Retinal pigment epithelial cell (primary cell): ENCODE measurements around the gene MEN1.
A peak's percentile ranks its signal among the peaks of the same experiment; 100 is the strongest.

Source experiments
- DNase-seq: peaks from one replicate; pipeline ENCODE4 v3.0.0-alpha.2; 2010; ENCODE audit warnings: low read depth
- H3K4me3 ChIP-seq: 2 replicates; pipeline ENCODE4 v1.5.1; 2011; ENCODE audit warnings: mild to moderate bottlenecking, low read length, control low read depth, moderate library complexity
- TF ChIP-seq, protein P1 (sequence below): conservative IDR thresholded peaks from 2 replicates; pipeline ENCODE4 v1.5.1; 2011; ENCODE audit warnings: low read depth, low read length, control low read depth, inconsistent platforms

MEN1 gene

DNA sequence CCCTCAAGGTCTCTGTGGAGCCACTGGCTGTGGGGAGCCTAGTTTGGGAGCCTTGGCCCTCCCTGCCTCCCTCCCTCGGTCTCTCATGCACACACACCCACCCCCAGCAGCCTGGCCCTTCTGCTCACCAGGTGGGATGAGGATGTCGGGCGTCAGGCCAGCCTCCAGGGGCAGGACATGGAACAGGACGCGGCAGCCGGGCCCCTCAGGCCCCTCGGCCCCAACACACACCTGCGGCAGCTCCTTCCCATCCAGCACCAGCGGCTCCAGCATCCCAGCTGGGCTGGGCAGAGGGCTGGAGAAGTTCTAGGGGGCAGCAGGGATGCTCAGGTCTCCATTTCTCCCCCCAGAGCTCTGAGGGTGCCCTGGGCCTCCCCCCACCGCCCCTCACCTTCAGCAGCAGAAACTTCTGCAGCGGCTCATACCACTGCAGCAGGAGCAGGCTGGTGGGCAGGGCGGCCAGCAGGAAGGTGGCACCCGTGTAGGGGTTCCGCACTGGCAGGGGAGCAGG, 18.5 kb downstream of the MEN1 start:
- no peak overlapping the region for H3K4me3 ChIP-seq
- TF ChIP-seq, protein P1, sequence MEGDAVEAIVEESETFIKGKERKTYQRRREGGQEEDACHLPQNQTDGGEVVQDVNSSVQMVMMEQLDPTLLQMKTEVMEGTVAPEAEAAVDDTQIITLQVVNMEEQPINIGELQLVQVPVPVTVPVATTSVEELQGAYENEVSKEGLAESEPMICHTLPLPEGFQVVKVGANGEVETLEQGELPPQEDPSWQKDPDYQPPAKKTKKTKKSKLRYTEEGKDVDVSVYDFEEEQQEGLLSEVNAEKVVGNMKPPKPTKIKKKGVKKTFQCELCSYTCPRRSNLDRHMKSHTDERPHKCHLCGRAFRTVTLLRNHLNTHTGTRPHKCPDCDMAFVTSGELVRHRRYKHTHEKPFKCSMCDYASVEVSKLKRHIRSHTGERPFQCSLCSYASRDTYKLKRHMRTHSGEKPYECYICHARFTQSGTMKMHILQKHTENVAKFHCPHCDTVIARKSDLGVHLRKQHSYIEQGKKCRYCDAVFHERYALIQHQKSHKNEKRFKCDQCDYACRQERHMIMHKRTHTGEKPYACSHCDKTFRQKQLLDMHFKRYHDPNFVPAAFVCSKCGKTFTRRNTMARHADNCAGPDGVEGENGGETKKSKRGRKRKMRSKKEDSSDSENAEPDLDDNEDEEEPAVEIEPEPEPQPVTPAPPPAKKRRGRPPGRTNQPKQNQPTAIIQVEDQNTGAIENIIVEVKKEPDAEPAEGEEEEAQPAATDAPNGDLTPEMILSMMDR, result no peak
- no peak for DNase-seq

DNA sequence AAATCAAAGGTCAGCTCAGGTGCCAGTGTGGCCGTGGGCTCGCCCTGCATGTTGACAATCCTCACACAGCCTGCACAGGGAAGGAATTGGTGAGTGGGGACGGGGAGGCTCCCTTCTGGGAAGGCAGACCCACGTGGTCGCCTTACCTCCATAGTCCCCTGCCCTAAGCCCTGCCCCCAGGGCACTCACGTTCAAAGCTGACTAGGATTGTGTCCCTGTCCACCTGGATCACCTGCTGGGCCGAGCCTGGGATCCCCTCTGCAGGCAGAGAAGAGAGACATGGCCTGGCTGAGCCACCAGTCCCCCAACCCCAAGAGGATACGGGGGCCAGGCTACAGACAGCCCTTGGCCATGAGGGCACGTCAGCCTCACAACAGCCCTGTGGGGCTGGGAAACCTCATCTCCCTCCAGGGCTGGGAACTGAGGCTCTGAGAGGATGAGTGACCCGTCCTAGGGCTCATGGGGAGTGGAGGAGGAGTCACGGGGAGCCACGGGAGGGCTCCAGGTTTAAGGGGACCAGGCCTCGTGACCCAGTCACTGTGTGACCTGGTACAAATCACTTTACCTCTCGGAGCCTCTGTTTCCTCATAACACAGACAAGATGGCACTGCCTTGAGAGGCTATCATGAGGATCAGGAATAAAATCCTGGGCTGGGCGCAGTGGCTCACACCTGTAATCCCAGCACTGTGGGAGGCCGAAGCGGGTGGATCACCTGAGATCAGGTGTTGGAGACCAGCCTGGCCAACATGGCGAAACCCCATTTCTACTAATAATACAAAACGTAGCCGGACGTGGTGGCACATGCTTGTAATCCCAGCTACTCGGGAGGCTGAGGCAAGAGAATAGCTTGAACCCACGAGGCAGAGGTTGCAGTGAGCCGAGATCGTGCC, 19.9 kb downstream of the MEN1 start:
- DNase-seq, result no peak
- TF ChIP-seq, protein P1, result no peak
- H3K4me3 ChIP-seq, result no peak overlapping the region

GRCh38 chr11:64789331-64790204, 20.8 kb downstream of the MEN1 start:
- DNase-seq, result no peak
- H3K4me3 ChIP-seq, result no peak overlapping the region
- TF ChIP-seq, protein P1, result no peak

DNA sequence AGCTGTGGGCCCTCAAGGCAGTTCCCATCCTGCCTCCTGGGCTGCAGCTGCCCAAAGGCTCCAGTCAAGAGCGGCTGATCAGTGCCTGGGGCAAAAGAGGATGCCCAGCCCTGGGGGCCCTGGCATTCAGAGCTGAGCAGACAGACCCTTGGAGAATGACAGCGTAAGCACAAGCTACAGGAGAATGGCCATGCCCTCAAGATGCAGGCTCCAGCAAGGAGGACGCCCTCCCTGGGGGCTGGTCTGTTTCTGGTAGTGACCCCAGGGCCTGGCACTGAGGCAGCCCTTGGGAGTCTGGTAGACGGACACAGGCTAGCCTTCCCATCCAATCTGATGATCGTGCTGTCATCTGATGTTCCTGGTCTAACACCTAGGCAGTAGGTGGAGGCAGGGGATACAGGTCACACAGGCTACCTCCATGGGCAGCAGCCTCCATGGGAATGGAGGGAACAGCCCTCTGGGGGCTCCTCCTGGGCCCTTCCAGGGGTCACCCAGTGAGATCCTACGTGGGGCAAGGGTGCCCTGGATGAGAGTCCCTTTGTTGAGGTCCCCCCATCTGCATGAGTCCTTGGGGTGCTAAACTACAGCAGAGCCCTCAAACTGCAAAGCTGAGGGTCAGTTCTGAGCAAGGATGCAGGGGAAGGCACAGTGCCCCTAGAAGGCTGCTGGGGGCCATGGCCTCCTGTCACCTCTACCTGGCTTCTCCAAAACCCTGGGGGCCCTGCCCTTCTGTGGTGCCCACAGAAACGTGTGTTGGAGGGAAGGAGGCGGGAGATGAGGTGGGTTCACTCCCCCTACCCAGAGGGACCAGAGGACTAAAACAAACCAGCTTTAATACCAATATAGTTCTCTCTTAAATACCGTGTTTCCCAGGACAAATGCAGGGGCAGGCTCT, 21.8 kb downstream of the MEN1 start:
- no peak overlapping the region for H3K4me3 ChIP-seq
- no peak for DNase-seq
- TF ChIP-seq, protein P1, result no peak

- TF ChIP-seq, protein P1, result peak; percentile 91
- no peak for DNase-seq
- no peak overlapping the region for H3K4me3 ChIP-seq
These were observed 22.6 kb downstream of the MEN1 start for GRCh38 chr11:64787526-64788320.

GRCh38 chr11:64786308-64786707, 24.0 kb downstream of the MEN1 start:
- H3K4me3 ChIP-seq, result no peak overlapping the region
- no peak for DNase-seq
- TF ChIP-seq, protein P1, result no peak
